DMS114 treated with DMSO at 0.1 percent for 48 hours (cell line): ENCODE results near the gene MRTFB.
"Not testable (repeated sequence)": the region's sequence is repeated elsewhere in the genome, so short reads cannot be mapped to it uniquely, and the experiment has no call there.

ENCODE experiments used
- DNase-seq: peaks from one replicate; lab custom pipeline; 2025; ENCODE audit not compliant: unreplicated experiment; lab: John Stamatoyannopoulos, UW

MRTFB gene, protein sequence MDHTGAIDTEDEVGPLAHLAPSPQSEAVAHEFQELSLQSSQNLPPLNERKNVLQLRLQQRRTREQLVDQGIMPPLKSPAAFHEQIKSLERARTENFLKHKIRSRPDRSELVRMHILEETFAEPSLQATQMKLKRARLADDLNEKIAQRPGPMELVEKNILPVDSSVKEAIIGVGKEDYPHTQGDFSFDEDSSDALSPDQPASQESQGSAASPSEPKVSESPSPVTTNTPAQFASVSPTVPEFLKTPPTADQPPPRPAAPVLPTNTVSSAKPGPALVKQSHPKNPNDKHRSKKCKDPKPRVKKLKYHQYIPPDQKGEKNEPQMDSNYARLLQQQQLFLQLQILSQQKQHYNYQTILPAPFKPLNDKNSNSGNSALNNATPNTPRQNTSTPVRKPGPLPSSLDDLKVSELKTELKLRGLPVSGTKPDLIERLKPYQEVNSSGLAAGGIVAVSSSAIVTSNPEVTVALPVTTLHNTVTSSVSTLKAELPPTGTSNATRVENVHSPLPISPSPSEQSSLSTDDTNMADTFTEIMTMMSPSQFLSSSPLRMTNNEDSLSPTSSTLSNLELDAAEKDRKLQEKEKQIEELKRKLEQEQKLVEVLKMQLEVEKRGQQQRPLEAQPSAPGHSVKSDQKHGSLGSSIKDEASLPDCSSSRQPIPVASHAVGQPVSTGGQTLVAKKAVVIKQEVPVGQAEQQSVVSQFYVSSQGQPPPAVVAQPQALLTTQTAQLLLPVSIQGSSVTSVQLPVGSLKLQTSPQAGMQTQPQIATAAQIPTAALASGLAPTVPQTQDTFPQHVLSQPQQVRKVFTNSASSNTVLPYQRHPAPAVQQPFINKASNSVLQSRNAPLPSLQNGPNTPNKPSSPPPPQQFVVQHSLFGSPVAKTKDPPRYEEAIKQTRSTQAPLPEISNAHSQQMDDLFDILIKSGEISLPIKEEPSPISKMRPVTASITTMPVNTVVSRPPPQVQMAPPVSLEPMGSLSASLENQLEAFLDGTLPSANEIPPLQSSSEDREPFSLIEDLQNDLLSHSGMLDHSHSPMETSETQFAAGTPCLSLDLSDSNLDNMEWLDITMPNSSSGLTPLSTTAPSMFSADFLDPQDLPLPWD

DNA sequence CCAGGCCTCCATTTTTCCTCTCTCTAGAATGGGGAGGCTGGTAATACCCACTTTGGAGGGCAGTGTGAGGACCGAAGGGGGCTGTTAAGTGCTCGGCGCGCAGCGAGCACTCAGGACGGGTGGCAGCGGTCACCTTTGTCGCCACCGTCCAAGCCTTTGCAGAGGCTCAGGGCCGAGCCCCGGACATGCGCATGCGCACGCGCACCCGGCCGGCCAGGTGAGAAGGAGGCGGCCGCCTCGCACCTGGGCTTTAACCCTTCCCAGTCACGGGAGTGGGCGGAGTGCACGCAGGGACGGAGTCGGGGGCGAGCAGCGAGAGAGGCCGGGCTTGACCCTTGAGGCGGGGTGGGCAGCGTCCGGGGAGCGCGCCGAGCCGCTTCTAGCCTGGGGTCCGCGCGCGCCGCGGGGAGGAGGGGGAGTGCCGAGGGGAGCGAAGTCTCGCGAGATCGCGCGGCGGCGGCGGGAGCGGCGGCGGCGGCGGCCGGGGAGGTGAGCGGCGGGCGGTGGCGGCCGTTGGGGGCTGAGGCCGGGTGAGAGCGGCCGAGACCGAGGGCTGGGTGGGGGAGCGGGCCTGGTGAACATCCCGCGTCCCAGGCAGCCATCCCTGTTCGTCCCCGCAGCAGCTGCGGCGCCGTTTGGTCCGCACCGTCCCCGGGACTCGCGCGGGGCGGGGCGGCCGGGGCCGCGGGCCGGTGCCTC is at the start of gene MRTFB:
Gene MRTFB, plus strand, starts transcription at position 443 of the 699 bp plus-strand sequence. CDS start 69,288 bp downstream, outside the sequence.
- peak; percentile 30 for DNase-seq

DNA sequence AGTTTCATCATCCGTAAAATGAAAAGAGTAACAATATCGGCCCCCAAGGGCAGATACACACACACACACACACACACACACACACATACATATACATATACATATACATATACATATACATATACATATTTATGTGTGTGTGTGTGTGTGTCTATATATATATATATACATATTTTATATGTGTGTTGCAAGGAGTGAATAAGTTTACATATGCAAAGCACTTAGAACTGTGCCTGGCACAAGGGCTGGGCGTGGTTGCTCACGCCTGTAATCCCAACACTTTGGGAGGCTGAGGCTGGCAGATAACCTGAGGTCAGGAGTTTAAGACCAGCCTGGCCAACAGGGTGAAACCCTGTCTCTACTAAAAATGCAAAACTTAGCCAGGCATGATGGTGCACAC is 47.6 kb upstream of the MRTFB start:
- not testable (repeated sequence) for DNase-seq

DNA sequence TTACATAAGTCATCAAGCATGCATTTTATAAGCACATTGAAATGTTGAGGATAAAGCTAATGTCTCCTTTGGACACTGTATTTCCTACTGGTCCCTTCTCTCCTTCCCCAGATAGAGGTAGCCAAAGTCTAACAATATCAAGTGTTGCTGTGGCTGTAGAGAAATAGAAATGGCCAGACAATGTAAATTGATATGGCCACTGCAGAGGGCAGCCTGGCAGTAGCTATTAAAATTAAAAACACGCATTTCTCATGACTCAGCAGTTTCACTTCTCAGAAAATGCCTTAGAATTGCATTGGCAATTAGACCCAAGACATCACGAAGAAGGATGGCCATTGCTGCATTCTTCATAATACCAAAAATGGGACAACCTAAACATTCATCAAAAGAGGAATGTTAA is 46.8 kb upstream of the MRTFB start:
- no peak for DNase-seq

DNA sequence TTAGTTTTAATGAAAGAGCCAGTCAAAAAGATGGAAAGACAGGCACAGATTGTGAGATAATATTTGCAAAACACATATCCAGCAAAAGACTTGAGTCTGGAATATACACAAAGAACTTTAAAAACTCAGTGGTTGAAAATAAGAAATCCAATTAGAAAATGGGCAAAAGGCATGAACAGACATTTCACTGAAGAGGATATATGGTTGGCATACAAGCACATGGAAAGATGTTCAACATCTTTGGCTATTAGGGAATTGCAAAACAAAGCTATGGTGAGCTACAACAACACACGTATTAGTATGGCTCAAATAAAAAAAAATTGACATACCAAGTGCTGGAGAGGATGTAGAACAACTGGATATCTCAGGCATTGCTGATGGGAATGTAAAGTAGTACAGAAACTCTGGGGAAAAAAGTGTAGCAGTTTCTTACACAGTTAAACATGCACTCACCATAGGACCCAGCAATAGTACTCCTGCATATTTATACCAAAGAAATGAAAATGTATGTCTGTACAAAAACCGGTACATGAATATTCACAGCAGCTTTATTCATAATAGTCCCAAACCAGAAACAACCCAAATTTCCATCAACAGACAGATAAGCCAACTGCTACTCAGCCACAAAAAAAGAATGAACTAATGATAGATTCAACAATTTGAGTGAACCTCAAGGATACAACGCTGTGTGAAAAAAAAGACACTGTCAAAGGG is 44.4 kb upstream of the MRTFB start:
- no peak for DNase-seq

DNA sequence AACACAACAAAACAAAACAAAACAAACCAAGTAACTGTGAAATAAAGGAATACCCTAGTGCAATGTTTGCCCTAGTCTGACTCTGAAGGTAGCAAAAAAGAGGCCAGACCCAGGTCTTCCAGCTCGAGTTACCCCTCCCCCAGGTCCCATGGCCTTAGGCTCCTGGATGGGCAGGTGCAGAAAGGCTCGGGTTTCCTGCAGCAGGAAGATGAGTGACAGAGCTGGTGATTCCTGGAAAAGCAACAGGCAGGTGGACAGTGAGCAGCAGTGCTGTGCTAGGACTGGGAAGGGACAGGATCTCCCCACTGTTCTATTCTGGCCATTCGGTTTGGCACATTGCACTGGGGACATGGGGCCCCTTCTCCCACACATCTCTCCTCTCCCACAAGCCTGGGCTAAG is 42.9 kb upstream of the MRTFB start:
- DNase-seq, result no peak

DNA sequence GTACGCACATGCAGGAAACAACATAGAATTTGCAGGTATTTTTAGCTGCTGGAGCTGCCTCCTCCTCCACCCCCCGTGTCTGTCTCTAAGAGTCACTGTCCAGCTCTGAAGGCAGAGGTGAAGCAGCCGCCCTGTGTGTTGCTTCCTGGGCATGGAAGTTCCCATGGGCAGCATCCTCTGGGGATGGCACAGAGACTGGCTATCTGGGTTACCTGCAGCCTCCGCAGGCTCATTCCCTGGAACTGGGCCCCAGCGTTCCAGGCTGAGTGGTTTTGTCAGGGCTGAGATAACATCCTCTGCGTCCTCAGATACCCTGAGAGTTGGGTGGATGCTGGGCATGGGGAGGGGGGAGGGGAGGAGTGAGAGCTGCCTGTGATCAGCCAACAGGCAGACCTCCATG is 41.5 kb upstream of the MRTFB start:
- DNase-seq, result no peak

DNA sequence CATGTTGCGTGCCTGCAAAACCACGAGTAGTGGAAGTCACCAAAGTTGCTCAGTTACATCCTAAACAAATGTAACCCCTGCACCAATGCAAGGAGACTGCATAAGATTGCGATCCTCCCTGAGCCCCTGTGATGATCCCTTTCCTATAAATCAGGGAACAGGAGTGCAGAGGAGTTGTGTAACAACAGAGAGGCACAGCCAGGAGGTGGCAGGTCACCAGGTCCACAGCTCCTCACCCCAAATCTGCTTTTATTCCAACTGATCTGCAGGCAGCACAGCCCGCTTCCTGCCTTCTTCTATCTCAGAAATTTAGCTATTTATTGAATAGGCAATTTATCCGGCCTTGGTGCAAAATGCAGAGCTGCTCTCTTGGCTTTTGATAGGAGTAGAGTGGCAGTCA is 36.0 kb upstream of the MRTFB start:
- DNase-seq, result no peak

DNA sequence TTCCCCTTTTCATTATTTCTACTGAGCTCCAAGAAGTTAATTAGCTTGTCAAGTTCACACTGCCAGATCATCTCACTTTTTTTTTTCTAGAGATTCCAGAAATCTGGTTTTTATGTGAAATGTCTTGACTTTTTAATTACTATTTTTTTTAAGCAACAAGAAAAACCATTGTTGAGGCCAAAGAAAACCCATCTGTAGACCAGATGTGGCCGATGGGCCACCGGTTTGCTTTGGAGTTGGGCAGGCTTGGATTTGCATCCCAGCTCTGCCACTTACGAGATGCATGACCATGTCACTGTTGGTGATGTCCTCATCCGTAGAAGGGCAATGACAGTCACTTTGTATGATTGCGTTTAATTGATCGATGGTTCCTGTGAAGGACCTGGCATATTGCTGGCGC is 34.2 kb upstream of the MRTFB start:
- no peak for DNase-seq

DNA sequence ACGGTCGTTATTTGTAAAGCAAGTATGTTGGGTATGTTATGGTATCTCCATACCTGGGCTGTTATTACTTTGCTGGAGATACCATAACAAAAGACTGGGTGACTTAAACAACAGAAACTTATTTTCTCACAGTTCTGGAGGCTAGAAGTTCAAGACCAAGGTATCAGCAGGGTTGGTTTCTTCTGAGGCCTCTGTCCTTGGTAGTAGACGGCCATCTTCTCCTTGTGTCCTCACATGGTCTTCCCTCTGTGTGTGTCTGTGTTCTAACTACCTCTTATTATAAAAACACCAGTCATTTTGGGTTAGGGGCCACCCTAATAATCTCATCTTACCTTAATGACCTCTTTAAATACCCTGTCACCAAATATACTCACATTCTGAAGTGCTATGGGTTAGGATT is 33.2 kb upstream of the MRTFB start:
- no peak for DNase-seq

DNA sequence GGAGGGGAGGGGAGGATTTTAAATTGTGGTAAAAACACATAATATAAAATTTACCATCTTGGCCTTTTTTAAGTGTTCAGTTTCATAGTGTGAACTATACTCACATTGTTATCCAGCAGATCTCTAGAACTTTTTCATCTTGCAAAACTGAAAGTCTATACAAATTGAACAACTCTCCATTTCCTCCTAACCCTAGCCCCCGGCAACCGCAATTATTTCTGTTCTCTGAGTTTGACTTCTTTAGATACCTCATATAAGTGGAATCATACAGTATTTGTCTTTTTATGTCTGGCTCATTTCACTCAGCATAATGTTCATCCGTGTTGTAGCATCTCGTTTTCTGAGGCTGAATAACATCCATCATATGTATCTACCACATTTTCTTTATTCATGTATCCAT is 30.0 kb upstream of the MRTFB start:
- DNase-seq, result no peak

DNA sequence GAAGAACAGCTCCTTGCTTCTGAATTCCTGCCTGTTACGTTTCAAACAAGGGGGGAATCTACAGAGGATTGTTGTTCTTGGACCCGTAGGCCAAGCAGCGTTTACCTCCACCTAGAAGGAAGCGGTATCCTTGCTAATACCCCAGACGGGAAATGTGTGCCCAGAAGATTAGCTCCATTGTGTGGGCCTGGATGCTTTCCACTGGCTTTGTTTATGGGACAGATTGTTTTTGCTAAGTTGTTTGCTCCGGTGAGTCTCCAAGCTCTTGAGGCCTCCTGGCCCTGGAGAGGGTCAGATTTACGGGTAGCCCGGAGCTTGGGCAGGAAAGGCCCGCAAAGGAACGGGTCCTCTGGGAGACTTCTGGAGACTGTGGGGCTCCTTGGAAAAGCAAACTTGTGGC is 28.4 kb upstream of the MRTFB start:
- no peak for DNase-seq

DNA sequence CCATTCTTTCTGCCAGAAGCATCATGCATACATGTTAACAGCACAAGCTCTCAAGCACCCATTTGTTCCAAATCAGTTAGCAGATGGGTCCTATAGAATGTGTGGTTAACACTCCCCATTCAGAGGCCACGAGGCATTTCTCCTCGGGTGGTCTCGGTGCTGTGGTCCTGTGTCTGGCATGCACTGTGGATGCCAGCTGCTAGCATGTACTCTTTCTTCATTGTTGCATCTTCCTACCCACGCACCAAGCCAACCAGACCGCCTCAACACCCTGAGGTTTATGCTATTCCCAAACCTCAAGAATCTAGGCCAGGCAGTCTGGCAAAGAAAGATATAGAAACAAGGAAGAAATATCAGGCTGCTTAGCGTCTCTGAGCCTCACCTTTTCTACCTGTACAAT is 27.8 kb upstream of the MRTFB start:
- no peak for DNase-seq

DNA sequence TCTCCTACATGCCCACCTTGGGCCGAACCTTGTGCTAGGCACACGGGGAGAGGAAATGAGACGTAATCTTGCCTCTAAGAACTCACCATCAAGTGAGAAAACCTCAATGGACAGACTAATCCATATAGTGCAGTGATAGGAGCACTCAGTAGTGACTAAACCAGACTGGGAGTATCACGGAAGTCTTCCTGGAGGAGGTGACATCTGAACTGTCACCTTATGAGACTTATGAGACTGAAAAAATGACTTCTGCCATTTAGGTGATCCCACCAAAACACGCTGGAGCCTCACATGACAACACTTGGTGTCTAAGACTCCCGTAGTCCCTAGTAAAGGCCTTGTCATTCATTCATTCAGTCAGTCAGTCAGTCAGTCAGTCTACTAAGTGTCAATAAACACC is 27.3 kb upstream of the MRTFB start:
- no peak for DNase-seq

DNA sequence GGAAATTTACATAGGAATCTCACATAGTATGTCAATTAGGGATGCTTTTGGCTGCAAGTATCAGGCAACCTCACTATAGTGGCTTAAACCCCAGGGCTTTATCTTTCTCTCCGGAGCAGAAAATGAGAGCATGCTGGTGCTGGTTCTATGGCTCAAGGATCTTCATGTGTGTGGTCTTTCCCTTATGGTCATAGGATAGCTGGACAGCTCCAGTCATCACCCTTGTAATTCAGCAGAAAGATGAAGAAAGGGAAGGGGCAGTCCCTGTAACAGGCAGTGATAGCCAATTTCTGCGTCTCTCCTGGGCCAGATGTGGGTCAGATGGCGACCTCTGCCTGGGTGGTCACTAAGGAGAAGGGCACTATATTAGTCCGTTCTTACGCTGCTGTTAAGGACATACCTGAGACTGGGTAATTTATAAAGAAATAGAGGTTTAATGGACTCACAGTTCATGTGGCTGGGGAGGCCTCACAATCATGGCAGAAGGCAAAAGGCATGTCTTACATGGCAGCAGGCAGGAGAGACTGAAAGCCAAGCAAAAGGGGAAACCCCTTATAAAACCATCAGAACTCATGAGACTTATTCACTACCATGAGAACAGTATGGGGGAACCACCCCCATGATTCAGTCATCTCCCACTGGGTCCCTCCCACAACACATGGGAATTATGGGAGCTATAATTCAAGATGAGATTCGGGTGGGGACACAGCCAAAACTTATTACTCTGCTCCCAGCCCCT is 23.8 kb upstream of the MRTFB start:
- not testable (repeated sequence) for DNase-seq

DNA sequence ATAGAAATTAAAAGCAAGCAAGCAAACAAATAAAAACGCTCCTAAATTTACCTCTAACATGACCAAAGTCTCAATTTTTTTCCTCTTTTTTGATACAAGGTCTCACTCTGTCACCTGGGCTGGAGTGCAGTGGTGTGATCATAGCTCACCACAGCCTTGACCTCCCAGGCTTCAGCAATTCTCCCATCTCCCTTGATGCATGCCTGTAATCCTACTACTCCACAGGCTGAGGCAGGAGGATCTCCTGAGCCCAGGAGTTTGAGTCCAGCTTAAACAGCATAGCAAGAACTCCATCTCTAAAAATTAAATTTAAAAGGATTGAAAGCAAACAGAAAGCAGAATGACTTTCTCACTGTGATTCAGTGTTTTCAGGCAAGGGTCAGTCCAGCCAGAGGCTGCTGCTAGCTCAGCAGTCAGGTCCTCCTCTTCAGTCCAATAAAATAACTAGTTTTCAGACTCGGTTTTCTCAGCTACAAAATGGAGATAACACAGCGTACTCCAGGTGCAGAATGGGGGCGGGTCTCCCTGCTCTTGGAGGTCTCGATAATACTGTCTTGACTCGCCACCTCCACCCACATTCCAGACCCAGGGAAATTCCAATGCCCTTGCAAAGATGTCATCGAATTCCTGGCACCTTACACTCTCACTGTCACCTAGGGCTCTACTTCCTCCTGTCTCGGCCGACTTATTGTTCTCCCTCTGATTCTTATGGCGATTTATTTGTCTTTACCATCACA is 20.7 kb upstream of the MRTFB start:
- DNase-seq, result no peak

DNA sequence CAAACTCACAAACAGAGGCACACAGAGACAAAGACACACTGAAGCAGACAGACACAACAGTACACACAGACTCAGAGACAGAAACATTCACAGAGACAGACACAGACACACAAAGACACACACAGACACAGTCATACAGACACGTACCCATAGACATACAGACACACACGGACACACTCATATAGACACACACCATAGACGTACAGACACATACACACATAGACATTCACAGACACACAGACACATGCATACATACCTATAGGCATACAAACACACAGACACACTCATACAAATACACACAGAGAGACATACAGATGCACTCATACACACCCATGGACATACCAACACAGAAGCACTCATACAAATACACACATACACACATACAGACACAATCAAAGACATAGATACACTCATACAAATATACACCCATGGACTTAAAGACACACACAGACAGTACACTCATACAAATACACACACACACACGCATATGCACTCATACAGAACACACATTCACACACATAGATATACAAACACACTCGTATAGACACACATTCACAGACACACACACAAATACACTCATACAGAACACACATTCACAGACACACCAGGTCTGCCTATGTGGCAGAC is 19.9 kb upstream of the MRTFB start:
- DNase-seq, result no peak

DNA sequence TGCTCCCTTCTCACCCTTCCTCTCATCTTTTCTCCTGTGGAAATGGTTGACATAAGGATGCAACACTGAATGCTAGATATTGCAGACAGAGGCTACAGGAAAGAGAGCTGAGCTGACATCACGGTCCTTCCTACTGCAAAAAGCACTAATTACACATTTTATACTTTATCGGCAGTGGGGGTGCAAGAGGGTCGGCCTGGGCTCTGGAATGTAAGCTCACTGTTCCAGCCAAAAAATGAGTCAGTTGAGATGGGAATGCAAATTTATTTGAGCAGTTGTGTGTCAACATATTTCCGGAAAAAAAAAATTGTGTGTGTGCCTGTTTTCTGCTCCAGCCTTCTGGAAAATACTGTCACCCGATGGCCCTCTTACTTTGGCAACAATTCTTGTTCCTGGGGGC is 14.1 kb upstream of the MRTFB start:
- no peak for DNase-seq

DNA sequence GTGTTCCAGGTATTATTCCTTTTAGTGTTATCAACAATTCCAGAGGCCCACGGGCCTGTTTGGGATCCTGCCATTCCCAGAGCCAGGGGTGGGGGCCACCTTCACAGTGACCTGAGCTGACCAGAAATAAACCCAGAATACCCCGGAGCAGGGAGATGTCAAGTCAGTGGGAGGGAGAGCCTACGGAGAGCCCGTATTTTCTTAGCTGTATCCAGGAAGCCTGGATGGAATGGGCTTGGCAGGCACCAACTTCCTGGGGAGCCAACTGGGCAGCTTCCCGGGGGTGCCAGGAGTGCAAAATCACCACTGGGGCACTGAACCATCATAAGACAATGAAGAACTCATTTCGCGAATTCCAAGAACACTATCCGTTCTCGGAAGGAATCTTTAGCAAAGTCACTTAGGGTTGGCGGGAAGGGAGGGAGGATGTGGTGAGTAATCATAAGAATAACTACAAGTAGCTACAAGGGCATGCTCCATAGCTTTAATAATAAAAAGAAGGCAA is 13.2 kb upstream of the MRTFB start:
- DNase-seq, result no peak
